OCI-LY3 (cell line): ENCODE data around the gene PCNX2.

ENCODE experiments used
- CTCF ChIP-seq: fragments of 200-600, 300-600 bp; sonication (generic); IDR thresholded peaks from 2 replicates; pipeline ENCODE4 v1.5.1; 2014; ENCODE audit warnings: antibody characterized with exemption, low read length, low read depth
- EZH2phosphoT487 ChIP-seq: fragments of 200-600 bp; shearing (Covaris generic); IDR thresholded peaks from 2 replicates; pipeline ENCODE4 v1.6.1; 2018; ENCODE audit warnings: antibody characterized with exemption, mixed run types, low read depth

GRCh38 chr1:232978815-232979214 is 316.7 kb downstream of the PCNX2 start:
- TF ChIP-seq CTCF (no peak), EZH2phosphoT487 (no peak)
